Astrocyte of the spinal cord (primary cell): ENCODE measurements around the gene TXN2.
"Not testable (repeated sequence)": the region's sequence is repeated elsewhere in the genome, so short reads cannot be mapped to it uniquely, and the experiment has no call there.

ENCODE experiments used
- DNase-seq: peaks from one replicate; pipeline ENCODE4 v3.0.0; 2011; ENCODE audit warnings: low read depth, low spot score
- H3K4me3 ChIP-seq: 2 replicates; pipeline ENCODE4 v1.5.1; 2011; ENCODE audit warnings: low read depth, mild to moderate bottlenecking, low read length, moderate library complexity
- CTCF ChIP-seq: IDR thresholded peaks from 2 replicates; pipeline ENCODE4 v1.5.1; 2012; ENCODE audit warnings: low read depth, mild to moderate bottlenecking, low read length, inconsistent platforms
- in situ Hi-C: cut with HindIII; loops from 2 replicates; pipeline ENCODE4 v1.10.0; 2017; ENCODE audit warnings: low sequenced_read_pairs

TXN2 gene

GRCh38 chr22:36481393-36482168 is at the start of gene TXN2:
TSS of gene TXN2 (minus strand) at chr22:36481640. CDS start at chr22:36480837, 803 bp downstream.
- peak within 1 kb of the TSS; percentile 79 for H3K4me3 ChIP-seq
- TF ChIP-seq CTCF = no peak
- in situ Hi-C loops = no loop called here
- DNase-seq = peak; percentile 98

GRCh38 chr22:36528795-36529751 is 47.6 kb upstream of the TXN2 start, which contains the start of gene EIF3D:
TSS of gene EIF3D (minus strand) at chr22:36529166. CDS start at chr22:36526121, 3,045 bp downstream.
- in situ Hi-C loops = no loop called here
- DNase-seq = peak; percentile 100
- no peak for TF ChIP-seq CTCF
- H3K4me3 ChIP-seq = peak within 1 kb of the TSS; percentile 99

GRCh38 chr22:36528341-36528740 is 46.9 kb upstream of the TXN2 start:
- TF ChIP-seq CTCF = no peak
- peak overlapping the region; percentile 99 for H3K4me3 ChIP-seq
- in situ Hi-C loops = no loop called here
- peak; percentile 5 for DNase-seq

- no peak for TF ChIP-seq CTCF
- no peak overlapping the region for H3K4me3 ChIP-seq
- no peak for DNase-seq
- in situ Hi-C loops = no loop called here
These were observed 41.2 kb upstream of the TXN2 start for GRCh38 chr22:36522662-36523061.

GRCh38 chr22:36520423-36520822 is 39.0 kb upstream of the TXN2 start:
- H3K4me3 ChIP-seq = no peak overlapping the region
- in situ Hi-C loops = no loop called here
- no peak for TF ChIP-seq CTCF
- DNase-seq = no peak

- DNase-seq, H3K4me3 ChIP-seq, in situ Hi-C loops: not testable (repeated sequence)
These were observed 38.5 kb upstream of the TXN2 start for GRCh38 chr22:36519906-36520305.
